ENCODE measurements around the gene LIMK1.

The LIMK1 gene

DNA sequence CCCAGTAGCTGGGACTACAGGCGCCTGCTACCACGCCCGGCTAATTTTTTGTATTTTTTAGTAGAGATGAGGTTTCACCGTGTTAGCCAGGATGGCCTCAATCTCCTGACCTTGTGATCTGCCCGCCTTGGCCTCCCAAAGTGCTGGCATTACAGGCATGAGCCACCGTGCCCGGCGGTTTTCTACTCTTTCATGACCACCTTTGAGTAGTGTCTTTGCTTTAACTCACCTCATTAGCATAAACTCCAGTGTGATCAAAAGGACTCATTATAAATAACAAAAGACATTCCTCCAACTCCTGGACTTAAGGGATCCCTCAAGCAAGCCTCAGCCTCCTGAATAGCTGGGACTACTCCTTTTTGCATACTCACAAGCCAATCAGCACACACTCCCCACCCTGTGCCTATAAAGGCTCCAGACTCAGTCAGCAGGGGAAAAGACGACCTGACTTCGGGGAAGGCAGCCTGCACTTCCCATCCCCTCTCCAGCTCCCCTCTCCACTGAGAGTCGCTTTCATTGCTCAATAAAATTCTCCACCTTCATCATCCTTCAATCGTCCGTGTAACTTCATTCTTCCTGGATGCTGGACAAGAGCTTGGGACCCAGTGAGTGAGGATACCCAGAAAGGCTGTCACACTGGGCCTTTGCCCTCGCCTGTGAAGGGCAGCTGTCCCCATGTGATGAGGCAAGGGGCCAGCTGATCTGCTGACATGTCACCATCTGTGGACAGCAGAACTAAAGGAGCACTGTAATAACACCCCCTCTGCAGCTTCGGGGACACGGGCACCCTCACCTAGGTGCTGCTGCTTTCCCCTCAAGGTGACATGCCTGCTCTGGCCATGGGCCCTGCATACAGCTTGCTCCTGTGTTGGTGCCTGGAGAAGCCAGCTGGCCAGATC, 55.6 kb downstream of the LIMK1 start:
- no peaks in the 10 kb centered on the region for H3K4me1 ChIP-seq
- no peak overlapping the region for H3K4me3 ChIP-seq (ENCODE audit: low read depth, low read length)
- TF ChIP-seq, protein P1, sequence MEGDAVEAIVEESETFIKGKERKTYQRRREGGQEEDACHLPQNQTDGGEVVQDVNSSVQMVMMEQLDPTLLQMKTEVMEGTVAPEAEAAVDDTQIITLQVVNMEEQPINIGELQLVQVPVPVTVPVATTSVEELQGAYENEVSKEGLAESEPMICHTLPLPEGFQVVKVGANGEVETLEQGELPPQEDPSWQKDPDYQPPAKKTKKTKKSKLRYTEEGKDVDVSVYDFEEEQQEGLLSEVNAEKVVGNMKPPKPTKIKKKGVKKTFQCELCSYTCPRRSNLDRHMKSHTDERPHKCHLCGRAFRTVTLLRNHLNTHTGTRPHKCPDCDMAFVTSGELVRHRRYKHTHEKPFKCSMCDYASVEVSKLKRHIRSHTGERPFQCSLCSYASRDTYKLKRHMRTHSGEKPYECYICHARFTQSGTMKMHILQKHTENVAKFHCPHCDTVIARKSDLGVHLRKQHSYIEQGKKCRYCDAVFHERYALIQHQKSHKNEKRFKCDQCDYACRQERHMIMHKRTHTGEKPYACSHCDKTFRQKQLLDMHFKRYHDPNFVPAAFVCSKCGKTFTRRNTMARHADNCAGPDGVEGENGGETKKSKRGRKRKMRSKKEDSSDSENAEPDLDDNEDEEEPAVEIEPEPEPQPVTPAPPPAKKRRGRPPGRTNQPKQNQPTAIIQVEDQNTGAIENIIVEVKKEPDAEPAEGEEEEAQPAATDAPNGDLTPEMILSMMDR (IDR thresholded peaks at IDR 0.05; ENCODE audit: low read depth, low read length), result no peak
- H3K9me3 ChIP-seq, result no peaks in the 10 kb centered on the region
- DNase-seq, result no peak
- no peaks in the 10 kb centered on the region for H3K27me3 ChIP-seq
- no peaks in the 10 kb centered on the region for H3K36me3 ChIP-seq

DNA sequence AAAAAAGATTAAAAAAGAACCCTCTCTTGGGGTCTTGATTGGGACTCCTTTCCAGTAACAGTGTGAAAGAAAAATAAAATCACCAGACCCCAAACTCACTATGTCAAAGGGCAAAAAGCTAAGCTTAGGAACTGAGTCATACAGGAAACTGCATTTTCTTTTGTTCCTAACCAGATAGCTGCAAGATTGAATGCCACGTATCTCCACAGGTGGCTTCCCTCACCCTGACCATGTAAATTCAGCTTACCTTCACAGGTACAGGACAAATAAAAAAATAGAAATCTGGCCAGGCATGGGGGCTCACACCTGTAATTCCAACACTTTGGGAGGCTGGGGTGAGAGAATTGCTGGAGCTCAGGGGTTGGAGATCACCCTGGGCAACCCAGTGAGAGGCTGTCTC, 58.1 kb downstream of the LIMK1 start:
- TF ChIP-seq, protein P1 (IDR thresholded peaks at IDR 0.05; ENCODE audit: low read depth, low read length), result no peak
- Histone ChIP-seq H3K9me3 (no peaks in the 10 kb centered on the region), H3K4me1 (no peaks in the 10 kb centered on the region), H3K4me3 (ENCODE audit: low read depth, low read length) (no peak overlapping the region), H3K27me3 (no peaks in the 10 kb centered on the region), H3K36me3 (no peaks in the 10 kb centered on the region)
- no peak for DNase-seq

DNA sequence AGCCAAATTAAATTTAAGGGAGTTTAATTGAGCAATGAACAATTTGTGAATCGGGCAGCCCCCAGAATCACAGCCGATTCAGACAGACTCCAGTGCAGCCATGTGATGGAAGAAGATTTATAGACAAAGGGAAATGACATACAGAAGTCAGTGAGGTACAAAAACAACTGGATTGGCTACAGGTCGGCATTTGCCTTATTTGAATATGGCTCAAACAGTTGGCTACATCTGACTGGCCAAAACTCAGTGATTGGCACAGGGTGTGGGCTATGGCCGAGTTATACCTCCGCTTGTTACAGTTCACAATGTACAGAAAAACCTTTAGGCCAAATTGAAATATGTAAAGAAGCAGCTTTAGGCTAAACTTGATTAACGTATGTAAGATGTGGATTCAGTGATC, 59.8 kb downstream of the LIMK1 start:
- Histone ChIP-seq H3K4me1 (no peaks in the 10 kb centered on the region), H3K27me3 (no peaks in the 10 kb centered on the region), H3K36me3 (no peaks in the 10 kb centered on the region), H3K9me3 (no peaks in the 10 kb centered on the region), H3K4me3 (ENCODE audit: low read depth, low read length) (no peak overlapping the region)
- no peak for DNase-seq
- TF ChIP-seq, protein P1 (IDR thresholded peaks at IDR 0.05; ENCODE audit: low read depth, low read length), result no peak

DNA sequence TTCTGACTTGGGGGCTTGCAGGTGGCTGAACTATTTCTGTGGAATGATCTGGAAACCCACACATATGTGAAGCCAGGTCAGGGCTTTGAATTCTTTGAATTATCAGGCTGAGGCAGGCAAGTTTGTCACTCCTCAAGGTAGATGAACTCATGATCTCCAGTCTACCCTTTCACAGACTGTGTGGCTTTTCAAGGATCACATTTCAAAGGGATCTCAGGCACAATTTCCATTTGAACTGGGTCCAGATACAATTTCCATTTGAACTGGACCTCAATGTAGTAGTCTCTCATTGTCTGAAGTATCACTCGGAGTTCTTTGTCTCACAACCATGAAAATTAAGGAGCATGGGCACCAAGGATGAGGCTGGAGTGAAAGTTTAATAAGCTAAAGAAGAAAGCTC, 64.9 kb downstream of the LIMK1 start:
- DNase-seq, result no peak
- Histone ChIP-seq H3K36me3 (no peaks in the 10 kb centered on the region), H3K4me3 (ENCODE audit: low read depth, low read length) (no peak overlapping the region), H3K4me1 (no peaks in the 10 kb centered on the region), H3K9me3 (no peaks in the 10 kb centered on the region), H3K27me3 (no peaks in the 10 kb centered on the region)
- TF ChIP-seq, protein P1 (IDR thresholded peaks at IDR 0.05; ENCODE audit: low read depth, low read length), result no peak

DNA sequence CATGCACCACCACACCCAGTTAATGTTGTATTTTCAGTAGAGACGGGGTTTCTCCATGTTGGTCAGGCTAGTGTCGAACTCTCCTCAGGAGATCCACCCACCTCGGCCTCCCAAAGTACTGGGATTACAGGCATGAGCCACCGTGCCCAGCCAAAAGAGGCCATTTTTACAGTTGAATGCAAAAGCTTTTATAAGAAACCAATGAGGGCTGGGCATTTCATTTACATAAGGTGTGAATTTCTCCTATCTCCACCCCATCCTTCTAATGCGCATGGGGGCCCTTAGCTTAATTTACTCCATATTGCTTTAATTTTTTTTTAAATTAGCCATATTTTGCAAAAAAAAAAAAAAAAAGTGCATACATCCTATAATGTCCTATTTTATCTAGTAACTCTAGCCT, 65.5 kb downstream of the LIMK1 start:
- TF ChIP-seq, protein P1 (IDR thresholded peaks at IDR 0.05; ENCODE audit: low read depth, low read length), result no peak
- no peak for DNase-seq
- no peaks in the 10 kb centered on the region for H3K9me3 ChIP-seq
- H3K36me3 ChIP-seq, result no peaks in the 10 kb centered on the region
- no peak overlapping the region for H3K4me3 ChIP-seq (ENCODE audit: low read depth, low read length)
- no peaks in the 10 kb centered on the region for H3K4me1 ChIP-seq
- no peaks in the 10 kb centered on the region for H3K27me3 ChIP-seq

DNA sequence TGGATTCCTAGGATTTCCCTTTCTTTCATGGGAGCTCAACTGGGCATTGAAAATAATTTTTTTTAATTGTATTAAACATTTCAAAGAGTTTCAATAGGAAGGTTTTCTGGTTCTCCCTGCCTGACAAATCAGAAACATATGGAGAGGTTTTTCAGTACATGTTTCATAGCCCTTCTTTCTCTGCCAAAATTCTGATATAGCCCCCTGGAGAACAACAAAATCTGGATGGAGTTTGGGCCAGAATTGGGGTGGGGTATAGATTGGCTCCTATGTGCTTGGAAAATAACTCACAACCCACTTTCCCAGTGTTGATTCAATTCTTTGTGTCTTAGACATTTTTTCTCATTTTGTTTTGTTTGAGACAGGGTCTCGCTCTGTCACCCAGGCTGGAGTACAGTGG, 66.0 kb downstream of the LIMK1 start:
- no peak overlapping the region for H3K4me3 ChIP-seq (ENCODE audit: low read depth, low read length)
- DNase-seq, result no peak
- H3K36me3 ChIP-seq, result no peaks in the 10 kb centered on the region
- H3K4me1 ChIP-seq, result no peaks in the 10 kb centered on the region
- no peaks in the 10 kb centered on the region for H3K9me3 ChIP-seq
- TF ChIP-seq, protein P1 (IDR thresholded peaks at IDR 0.05; ENCODE audit: low read depth, low read length), result no peak
- no peaks in the 10 kb centered on the region for H3K27me3 ChIP-seq

Data from BE2C (cell line).